GM21526 (cell line): Measurements from ENCODE around the gene GREB1.

ENCODE experiments used
- ATAC-seq: cut with Tn5 transposase; IDR thresholded peaks from one replicate; pipeline ENCODE4 v1.9.1; 2021; ENCODE audit warnings: moderate library complexity; ENCODE audit not compliant: unreplicated experiment, low FRiP score

Gene GREB1, protein sequence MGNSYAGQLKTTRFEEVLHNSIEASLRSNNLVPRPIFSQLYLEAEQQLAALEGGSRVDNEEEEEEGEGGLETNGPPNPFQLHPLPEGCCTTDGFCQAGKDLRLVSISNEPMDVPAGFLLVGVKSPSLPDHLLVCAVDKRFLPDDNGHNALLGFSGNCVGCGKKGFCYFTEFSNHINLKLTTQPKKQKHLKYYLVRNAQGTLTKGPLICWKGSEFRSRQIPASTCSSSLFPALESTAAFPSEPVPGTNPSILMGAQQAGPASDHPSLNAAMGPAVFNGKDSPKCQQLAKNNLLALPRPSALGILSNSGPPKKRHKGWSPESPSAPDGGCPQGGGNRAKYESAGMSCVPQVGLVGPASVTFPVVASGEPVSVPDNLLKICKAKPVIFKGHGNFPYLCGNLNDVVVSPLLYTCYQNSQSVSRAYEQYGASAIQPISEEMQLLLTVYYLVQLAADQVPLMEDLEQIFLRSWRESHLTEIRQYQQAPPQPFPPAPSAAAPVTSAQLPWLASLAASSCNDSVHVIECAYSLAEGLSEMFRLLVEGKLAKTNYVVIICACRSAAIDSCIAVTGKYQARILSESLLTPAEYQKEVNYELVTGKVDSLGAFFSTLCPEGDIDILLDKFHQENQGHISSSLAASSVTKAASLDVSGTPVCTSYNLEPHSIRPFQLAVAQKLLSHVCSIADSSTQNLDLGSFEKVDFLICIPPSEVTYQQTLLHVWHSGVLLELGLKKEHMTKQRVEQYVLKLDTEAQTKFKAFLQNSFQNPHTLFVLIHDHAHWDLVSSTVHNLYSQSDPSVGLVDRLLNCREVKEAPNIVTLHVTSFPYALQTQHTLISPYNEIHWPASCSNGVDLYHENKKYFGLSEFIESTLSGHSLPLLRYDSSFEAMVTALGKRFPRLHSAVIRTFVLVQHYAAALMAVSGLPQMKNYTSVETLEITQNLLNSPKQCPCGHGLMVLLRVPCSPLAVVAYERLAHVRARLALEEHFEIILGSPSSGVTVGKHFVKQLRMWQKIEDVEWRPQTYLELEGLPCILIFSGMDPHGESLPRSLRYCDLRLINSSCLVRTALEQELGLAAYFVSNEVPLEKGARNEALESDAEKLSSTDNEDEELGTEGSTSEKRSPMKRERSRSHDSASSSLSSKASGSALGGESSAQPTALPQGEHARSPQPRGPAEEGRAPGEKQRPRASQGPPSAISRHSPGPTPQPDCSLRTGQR (N-terminal part only)

DNA sequence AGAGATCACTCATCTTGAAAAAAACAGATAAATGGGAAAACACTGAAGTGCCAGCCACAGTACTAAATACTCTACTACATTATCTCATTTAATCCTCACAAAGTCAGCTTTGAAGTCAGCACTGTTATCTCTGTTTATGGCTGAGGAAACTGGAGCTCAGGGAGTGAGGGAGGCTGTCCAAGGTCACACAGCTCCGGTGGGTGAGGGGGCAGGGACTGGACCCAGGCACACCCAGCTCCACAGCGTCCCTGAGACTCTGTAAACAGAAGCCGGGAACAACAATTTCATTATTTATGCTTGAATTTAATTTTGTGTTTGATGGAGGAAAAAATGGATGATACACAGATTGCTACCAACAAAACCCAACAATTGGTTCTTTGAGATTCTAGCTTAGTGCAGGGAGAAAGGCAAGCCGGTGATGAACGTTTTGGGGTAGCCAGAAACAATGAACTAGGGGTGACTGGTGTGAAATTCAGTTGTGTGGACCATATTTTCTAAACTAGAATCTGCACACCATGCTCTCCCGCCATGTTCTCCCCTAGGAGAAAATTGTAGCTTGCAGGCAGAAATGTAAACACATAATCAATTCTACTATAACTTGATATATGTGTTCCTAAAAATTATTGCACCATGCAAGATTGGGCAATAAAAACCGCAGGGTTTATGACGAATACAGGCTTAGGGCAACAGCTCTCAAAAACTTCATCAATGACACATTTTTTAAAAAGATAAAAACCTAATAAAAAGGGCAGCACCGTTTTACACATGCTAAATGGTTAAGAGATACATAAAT, at the start of gene GREB1:
TSS of gene GREB1 (plus strand) at position 768 of the 793 bp plus-strand sequence. CDS start 22,570 bp downstream, outside the sequence.
- ATAC-seq, result no peak

DNA sequence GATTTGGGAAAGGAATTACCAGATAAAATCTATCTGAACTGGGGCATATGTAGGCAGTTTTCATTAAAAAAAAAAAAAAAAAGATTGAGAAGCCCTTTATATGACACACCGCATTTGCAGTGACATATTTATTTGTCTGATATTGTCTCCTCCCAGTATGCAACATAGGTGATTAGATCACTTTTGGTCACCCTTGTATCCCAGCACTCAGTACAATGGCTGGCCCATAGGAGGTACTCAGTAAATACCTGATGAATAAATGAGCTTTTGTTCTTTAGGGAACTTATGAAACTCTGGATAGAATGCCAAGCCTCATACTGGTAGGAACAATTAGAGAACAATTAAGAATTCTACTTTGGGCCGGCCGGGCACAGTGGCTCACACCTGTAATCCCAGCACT, 45.0 kb upstream of the GREB1 start:
- ATAC-seq, result no peak

DNA sequence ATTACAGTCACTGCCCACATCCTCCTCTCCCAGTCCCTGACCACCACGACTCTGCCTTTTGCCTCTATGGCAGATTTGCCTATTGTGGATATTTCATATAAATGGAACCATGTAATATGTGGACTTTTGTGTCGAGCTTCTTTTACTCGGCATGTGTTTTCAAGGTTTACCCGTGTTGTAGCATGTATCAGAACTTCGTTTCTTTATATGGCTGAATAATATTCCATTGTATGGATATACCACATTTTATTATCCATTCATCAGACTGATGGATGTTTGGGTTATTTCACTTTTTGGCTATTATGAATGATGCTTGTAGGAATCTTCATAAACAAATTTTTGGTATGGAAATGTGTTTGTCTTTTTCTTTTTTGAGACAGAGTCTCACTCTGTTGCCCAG, 43.7 kb upstream of the GREB1 start:
- no peak for ATAC-seq

DNA sequence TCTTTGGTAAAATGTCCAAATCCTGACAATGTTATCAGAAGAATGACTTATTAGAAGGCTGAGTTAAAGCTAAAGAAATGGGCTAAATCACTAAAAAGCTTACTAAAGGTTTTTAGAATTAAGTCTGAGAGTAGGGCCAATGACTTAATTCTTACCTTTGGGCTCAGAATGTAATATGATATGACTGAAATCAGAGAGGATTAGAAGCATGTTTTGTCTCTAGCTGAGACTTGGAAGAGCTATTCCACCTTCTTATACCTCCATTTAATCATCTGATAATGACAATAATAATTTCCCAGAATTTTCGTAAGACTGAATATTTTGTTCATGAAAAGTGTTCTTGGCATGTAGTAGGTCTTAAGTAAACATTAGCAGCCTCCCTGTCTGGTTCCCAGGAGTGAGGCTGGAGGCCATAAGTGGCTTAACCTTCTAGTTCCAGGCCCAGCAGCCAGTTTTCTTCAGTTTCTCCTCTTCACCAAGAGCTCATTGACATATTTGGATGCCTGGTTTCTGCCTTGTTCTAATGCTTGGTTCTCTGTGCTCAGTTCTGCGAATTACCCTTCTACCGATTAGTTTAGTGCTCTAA, 42.4 kb upstream of the GREB1 start:
- no peak for ATAC-seq

DNA sequence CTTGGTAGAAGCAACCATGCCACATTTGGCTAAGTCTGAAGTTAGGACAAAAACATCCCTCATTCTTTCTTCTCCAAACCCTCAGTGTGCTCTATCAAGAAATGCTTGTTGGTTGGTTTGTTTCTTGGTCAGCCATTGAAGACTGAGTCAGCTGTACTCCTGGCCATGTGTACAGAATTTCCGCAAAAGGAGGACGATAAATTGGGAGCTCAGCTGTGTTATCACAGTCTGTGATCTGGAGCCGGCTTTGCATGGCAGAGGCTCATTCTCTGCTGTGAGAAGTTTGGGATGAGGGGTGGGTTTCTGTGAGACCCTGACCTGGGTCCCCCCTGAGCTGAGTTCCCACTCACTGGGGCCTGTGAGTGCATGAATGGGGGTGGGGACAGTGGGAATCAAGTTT, 41.6 kb upstream of the GREB1 start:
- ATAC-seq, result no peak

DNA sequence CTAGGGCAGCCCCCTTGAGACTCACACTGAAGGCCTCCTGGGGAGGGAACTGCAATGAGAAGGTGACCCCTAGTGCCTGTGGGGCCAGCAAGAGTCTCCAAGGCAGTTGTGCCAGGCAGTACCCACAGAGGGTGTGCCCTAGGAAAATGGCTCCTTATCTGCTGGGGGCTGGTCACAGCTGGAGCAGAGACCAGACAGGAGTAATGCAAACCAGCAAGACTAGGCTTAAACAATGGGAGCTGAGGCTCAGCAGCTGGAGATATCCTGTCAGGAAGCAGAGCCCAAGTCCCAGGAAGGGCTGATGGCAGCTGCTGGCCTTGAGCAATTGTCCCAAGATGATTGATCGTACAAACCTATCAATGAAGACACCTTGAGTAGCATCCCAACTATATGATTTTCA, 41.1 kb upstream of the GREB1 start:
- no peak for ATAC-seq

DNA sequence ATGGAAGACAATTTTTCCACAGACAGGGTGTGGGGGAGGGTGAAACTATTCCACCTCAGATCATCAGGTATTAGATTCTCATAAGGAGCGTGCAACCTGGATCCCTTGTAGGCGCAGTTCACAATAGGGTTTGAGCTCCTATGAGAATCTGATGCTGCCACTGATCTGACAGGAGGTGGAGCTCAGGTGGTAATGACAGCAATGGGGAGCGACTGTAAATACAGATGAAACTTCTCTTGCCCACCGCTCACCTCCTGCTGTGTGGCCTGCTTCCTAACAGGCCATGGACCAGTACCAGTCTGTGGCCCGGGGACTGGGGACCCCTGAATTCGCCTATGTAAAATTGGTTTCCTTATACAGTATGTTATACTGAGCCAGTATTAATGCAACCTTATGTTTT, 40.6 kb upstream of the GREB1 start:
- ATAC-seq, result no peak

DNA sequence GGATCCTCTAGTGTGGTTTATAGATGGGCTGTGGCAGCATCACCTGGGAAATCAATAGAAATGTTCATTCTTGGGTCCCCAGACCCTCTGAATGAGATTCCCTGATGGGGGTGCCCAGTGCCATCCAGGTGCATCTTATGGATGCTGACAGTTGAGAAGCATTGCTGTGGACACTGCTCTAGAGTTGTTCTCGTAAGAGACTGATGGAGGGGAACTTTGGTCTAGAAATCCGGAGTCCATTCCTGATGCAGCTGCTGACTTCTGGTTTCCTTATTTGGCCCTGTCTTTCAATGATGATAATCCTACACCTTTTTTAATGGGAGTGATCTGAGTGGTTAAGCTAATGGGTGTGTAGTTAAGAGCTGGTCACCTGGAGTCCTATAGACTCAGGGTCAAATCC, 39.5 kb upstream of the GREB1 start:
- no peak for ATAC-seq

DNA sequence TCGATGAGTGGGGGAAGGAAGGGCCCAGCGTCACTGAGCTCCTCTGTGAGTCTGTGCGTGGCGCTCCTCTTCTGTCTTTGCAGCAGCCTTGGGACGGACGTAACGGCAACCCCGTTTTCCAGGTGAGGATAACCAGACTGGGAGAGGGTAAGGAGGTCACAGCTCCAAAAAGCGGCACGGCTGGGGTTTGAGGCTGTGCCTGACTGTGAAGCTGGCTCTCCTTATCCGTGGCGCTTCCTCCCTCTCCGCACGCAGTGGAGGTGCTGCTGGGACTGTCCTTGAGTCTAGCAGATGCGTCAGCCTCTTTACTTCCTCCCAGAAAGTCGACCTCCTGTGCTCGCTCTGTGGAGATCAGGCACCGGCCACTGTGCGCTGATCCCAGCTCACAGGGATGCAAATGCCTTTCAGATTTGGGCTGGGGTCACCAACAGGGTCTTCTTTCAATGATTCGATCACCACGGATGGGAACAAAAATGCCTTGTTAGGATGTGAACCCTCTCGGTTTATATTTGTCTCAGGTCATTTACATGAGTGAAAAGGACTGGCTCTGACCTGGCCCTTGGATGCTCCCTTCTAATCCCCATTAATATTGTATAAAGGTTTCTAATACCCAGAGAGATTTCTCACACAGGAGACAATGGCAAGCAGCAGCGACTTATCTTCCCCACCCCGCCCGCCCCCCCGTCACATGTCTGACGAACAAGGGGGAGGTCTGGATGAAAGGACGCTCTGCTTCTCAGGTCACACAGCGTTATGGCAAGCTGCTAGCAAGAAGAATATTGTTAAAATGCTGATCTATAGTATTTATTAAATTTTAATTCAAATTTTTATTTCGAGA, 37.8 kb upstream of the GREB1 start:
- no peak for ATAC-seq

DNA sequence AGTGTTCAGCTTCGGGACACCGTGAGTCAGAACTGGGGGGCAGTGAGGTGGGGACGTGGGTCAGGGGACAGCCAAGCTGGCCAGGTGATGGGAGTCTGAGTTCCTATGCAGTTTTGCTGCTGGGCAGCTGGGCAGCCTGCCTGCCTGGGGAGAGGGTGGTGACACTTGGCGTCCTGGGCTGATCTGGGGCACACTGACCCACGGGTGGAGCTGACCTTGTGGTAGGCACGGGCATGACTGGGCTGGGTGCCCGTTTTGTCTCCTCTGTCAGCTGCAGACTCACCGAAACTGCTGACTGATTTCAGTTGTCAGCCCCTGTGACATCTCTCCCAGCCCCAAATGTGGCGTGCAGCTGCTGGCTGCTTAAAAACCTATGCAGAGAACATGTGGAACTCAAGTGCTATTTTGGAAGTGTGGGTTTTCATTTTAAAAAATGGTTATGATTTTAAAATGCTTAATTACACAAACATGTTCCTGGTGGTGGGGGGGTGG, 35.3 kb upstream of the GREB1 start:
- peak; percentile 92 for ATAC-seq

DNA sequence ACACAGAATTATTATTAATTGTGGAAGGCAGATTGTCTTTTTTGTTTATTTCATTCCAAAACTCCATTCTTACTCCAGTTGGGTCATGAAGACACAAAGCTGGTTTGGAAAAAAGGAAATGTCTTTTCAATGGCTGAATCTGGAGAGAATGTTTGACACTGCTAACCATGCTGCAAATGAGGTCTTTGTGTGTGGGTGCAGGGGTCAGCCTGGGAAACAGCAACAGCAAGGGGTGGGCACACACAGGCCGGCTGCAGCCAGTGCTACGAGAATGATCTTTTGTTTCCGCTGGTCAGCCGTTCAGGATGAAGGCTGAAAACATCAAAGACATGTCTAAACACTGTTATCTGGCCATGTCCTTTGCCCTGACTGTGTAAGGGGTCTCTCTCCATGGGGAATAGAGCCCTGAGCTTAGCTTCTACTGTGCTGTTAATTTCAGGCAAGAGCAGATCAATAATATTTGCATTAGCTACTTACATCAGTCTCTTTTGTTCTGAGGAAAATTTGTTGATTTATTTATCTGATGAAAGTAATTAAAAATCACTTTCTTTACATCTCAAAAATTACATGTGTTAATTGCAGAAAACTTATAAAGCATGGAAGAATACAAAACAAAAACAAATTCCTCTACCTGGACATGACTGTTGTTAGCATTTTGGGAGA, 34.6 kb upstream of the GREB1 start:
- no peak for ATAC-seq

DNA sequence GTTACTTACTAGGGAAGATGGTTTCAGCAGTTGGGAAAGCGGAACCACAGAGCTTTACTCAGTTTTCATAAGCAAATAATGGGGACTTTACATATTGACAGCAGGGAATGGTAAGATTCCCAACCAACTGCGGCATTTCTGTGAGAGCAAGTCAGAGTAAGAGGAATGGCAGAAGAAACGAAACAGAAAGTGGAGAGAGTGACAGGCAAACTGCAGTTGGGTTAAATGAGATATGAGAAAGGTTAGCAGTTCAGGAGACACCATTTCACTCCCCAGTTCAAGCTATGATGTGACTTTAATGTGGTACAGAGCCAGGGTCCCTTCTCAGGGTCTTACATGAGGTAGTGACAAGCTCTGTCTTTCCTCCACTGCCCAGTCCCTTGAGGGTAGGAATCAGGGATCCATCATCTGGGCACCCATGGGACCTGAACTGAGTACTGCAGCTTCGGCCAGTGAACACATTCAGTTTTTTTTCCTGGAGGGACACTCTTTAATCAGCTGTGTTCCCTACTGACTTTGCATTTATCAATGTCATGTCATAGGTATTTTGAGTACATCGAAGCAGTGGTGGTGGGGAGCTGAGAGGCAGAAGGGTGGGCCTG, 33.0 kb upstream of the GREB1 start:
- no peak for ATAC-seq

DNA sequence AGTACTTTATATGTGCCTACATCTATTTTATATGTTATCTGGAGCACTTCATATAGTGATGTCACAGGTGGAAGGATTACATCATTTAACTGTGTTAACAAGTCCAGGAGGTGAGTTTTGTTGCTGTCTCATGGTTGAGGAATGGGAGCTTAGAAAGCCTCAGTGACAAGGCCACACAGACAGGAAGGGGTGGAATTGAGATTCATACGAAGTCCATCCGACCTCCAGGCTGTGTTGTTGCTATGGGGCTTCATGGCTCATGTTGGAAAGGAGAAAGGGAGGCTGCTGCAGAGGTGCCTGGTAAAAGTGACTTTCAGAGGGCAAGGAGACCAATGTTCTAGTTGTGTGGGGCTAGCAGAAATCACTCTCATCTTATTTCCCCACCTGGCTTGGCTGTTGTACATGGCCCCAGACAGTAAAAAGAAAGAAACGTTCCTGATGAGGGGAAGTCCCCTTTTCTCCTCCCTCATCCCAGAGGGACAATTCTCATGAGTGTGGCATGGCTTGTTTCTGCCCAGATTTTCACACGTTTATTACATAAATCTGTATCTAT, 31.0 kb upstream of the GREB1 start:
- ATAC-seq, result no peak

DNA sequence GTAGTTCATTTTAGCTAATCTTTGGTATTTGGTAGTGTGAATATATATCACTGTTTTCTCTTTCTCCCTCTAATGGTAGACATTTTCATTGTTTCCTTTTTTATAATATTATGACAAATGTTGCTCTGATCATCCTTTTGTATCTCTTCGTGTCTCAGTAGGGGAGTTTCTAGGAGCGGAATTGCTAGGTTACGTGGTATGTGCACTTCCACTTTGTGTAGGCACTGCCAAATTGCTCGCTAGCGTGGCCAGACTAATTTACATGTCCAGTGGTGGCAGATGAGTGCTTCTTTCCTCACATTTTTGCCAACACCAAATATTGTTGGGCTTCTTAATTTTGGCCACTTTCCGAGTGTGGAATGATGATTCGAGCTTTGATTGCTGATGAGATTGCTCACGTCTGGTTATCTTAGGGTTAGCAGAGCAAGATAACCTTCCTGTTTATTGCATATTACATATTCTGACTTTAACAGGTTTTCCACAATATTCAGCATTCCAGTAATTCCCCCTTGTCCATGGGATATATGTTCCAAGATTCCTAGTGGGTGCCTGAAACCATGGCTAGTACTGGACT, 30.4 kb upstream of the GREB1 start:
- no peak for ATAC-seq

DNA sequence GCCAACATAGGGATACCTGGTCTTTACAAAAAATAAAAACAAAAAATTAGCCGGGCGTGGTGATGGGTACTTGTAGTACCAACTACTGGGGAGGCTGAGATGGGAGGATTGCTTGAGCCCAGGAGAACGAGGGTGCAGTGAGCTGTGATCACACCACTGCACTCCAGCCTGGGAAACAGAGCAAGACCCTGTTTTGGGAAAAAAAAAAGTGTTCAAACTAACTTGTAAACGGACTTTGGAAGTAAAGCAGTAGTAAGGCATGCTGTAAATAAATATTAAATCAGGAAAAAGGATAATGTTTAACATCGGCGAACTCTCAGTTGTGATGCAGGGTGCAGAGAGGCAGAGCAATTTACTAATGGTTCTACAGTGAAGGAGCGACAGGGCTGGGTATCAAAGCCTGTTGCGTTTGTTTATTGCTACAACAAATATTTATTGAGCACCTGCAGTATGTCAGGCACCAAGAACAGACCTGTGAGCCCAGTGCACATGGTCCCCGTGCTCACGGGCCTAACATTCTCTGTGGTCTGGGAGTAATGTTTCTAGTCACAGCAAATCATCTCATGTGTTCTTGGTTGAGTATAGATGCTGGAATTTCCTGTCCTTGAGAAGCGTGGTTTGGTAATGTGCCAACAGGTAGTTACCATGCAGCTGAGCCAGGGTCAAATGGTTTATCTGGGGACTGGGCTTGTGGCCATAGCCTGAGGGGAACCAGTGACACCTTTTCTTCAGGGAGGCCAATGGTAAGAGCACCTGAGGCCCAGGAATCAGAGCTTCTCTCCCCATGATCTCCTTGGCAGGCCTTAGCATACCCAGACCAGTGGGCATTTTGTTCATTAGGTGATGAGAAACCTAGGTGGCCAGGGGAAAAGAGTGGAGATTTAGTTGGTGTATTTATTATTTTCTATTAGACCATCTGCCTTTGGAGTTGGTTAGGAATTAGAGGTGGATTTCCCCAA, 27.9 kb upstream of the GREB1 start:
- no peak for ATAC-seq

DNA sequence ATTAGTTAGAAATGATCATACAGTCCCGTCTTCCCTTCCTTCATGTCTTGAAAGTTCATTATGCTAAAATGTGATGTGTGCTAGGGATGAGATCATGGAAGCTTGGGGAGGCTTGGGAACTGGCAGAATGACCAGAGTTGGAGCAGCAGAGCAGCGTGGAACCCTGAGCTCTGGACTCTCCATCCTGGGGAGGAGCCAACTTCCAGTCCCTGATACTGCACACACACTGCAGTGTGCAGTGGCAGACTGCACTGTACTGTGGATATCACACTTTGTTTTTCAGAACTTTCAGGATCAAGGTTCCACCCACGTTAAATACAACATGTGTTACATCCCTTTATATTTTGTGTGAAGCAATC, 27.3 kb upstream of the GREB1 start:
- no peak for ATAC-seq
